Karpas-422 (cell line): Measurements from ENCODE around the gene MX2. TPM values are rescaled to one million over a fixed set of nuclear protein-coding genes. Genes with fewer than 3 reads are reported as not detected.

ENCODE experiments used
- DNase-seq: peaks from one replicate; pipeline ENCODE4 v3.0.0-alpha.2; 2015
- H2AFZ ChIP-seq: fragments of 200-600 bp; sonication (generic); 2 replicates; pipeline ENCODE4 v1.6.1; 2014; ENCODE audit warnings: antibody characterized with exemption, low read length, mixed read lengths
- H3K27ac ChIP-seq: fragments of 200-600 bp; sonication (generic); 2 replicates; pipeline ENCODE4 v1.5.1; 2014; ENCODE audit warnings: mild to moderate bottlenecking, low read length, moderate library complexity
- H3K27me3 ChIP-seq: fragments of 200-600 bp; sonication (generic); 2 replicates; pipeline ENCODE4 v1.6.1; 2014; ENCODE audit warnings: low read length, mixed read lengths
- H3K36me3 ChIP-seq: fragments of 200-600 bp; sonication (generic); 2 replicates; pipeline ENCODE4 v1.6.1; 2014; ENCODE audit warnings: low read length, mixed read lengths; ENCODE audit not compliant: insufficient read depth
- H3K4me1 ChIP-seq: fragments of 200-600 bp; sonication (generic); 2 replicates; pipeline ENCODE4 v1.6.1; 2014; ENCODE audit warnings: mild to moderate bottlenecking, low read length, mixed read lengths
- H3K4me2 ChIP-seq: fragments of 200-600 bp; sonication (generic); 2 replicates; pipeline ENCODE4 v1.6.1; 2014; ENCODE audit warnings: low read length, low read depth, mild to moderate bottlenecking; ENCODE audit not compliant: poor library complexity, severe bottlenecking
- H3K4me3 ChIP-seq: fragments of 200-600 bp; sonication (generic); 2 replicates; pipeline ENCODE4 v1.5.1; 2014; ENCODE audit warnings: mild to moderate bottlenecking, antibody characterized with exemption, low read length, mixed read lengths
- H3K79me2 ChIP-seq: fragments of 200-600 bp; sonication (generic); 2 replicates; pipeline ENCODE4 v1.6.1; 2014; ENCODE audit warnings: mild to moderate bottlenecking, low read length, mixed read lengths
- H3K9ac ChIP-seq: fragments of 200-600 bp; sonication (generic); 2 replicates; pipeline ENCODE4 v1.6.0; 2014; ENCODE audit warnings: low read length
- H3K9me2 ChIP-seq: fragments of 200-600 bp; sonication (generic), shearing (Covaris generic); replicated peaks from 2 replicates; pipeline ENCODE4 v1.6.0; 2014; ENCODE audit warnings: mild to moderate bottlenecking, low read length, moderate library complexity; ENCODE audit not compliant: insufficient read depth
- H3K9me3 ChIP-seq: fragments of 300-700, 200-600 bp; sonication (generic); 2 replicates; pipeline ENCODE4 v1.6.1; 2014; ENCODE audit warnings: low read length, mixed read lengths
- H4K20me1 ChIP-seq: fragments of 200-600 bp; sonication (generic); 2 replicates; pipeline ENCODE4 v1.6.1; 2014; ENCODE audit warnings: mild to moderate bottlenecking, antibody characterized with exemption, low read length, low read depth; ENCODE audit not compliant: insufficient read depth
- total RNA-seq: library from RNA; depleted of rRNA; stranded (reverse); fragments of >200 nt; shearing (Covaris generic); gene quantifications from 2 replicates; pipeline ENCODE4 v1.2.3, GENCODE V29; 2014; ENCODE audit warnings: low replicate concordance

MX2 gene
- total RNA-seq, 1 experiment from 2014 or later: 27.8 TPM

DNA sequence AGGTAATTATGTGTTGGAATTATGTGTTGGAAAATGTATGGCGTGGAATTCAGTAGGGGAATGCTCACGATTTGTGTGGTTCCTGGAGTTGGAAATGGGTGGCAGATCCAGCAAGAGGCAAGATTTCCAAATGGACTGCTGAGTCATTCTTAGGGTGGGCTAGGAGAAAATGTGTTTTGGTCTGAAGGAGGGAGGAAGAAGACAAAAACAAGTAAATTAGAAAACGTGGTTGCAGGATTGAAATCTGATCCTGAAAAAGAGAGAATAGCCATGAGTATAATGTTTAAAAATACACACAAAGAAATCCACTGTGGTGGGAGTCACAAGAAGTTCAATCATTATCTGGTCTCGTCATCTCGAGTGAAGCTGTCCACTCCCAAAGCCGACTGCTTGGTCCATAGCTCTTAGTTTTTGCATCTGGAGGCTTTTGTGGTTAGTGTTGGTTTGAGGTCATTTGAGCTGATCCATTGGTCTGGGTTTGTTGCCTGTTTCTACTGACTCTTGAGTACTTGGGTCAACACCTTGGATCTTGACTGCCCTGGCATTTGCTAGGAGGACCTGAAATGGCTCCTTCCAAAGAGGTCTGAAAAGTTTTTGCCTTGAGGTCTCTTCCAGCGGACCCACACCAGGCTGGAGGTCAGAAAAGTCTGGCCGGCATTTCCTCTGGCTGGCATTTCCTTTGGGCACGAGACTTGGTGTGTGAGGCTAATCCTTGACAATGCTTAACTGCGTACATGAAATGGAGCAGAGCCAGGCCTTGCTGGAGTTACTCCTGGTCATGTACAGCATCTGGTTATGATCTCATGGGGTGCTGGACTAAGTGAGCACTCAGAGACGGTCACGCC, 9.2 kb downstream of the MX2 start:
- Histone ChIP-seq H3K9me2 (no peaks in the 10 kb centered on the region), H2AFZ (no peak overlapping the region), H4K20me1 (no peaks in the 10 kb centered on the region), H3K4me2 (peak overlapping the region; percentile 67), H3K36me3 (no peaks in the 10 kb centered on the region), H3K9me3 (no peaks in the 10 kb centered on the region), H3K79me2 (peaks cover 33% of the 10 kb centered on the region), H3K27me3 (no peaks in the 10 kb centered on the region), H3K4me1 (peaks cover 50% of the 10 kb centered on the region), H3K9ac (peak overlapping the region; percentile 65; the same call in 1 of the 2 replicates), H3K4me3 (peak overlapping the region; percentile 57), H3K27ac (peak overlapping the region; percentile 92; the same call in 1 of the 2 replicates)
- DNase-seq: no peak

DNA sequence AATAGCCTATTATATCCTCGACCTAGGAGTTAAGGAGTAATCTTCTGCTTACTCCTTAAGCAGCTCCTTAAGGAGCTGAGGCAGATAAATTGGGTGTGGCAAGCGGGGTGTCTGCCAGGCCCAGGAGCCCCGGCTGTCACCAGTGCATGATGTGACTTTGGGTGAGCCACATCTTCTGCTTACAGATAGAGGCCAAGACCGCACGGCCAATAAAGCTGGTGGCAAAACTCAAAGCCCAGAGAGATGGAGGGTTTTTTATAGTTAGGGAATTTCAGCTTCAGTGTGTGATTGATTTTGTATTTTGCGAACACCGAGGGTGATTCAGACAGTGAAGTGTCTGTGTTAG, 9.8 kb downstream of the MX2 start:
- Histone ChIP-seq H3K4me3 (peak overlapping the region; percentile 57; the same call in 1 of the 2 replicates), H3K9ac (no peak overlapping the region), H3K4me1 (peaks cover 47% of the 10 kb centered on the region), H3K79me2 (peaks cover 33% of the 10 kb centered on the region), H4K20me1 (no peaks in the 10 kb centered on the region), H3K27ac (no peak overlapping the region), H3K9me2 (no peaks in the 10 kb centered on the region), H2AFZ (no peak overlapping the region), H3K36me3 (no peaks in the 10 kb centered on the region), H3K27me3 (no peaks in the 10 kb centered on the region), H3K4me2 (peak overlapping the region; percentile 67), H3K9me3 (no peaks in the 10 kb centered on the region)
- no peak for DNase-seq

DNA sequence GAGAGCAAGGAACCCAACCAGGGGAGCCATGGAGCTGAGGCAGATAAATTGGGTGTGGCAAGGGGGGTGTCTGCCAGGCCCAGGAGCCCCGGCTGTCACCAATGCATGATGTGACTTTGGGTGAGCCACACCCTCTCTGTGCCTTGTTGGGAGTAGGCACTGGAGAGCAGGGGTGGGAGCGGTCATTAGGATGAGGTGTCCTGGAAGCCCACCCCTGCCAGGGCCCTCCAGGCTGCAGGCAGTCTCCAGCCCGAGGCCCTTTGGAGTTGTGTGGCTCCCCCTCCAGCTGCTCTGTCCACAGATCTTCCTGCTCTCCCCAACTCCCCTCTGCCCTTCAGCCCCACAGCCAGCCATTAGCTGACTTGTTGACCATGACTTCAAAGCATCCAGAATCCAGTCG, 11.4 kb downstream of the MX2 start:
- Histone ChIP-seq H4K20me1 (no peaks in the 10 kb centered on the region), H3K9me3 (no peaks in the 10 kb centered on the region), H3K4me1 (peaks cover 31% of the 10 kb centered on the region), H3K4me3 (no peak overlapping the region), H3K27ac (no peak overlapping the region), H3K36me3 (no peaks in the 10 kb centered on the region), H3K9ac (no peak overlapping the region), H3K27me3 (no peaks in the 10 kb centered on the region), H2AFZ (no peak overlapping the region), H3K4me2 (no peak overlapping the region), H3K9me2 (no peaks in the 10 kb centered on the region), H3K79me2 (peaks cover 33% of the 10 kb centered on the region)
- no peak for DNase-seq

- Histone ChIP-seq H3K9me3 (no peaks in the 10 kb centered on the region), H3K4me2 (no peak overlapping the region), H3K4me1 (peaks cover 26% of the 10 kb centered on the region), H3K4me3 (no peak overlapping the region), H3K27ac (no peak overlapping the region), H2AFZ (no peak overlapping the region), H3K9ac (no peak overlapping the region), H3K9me2 (no peaks in the 10 kb centered on the region), H4K20me1 (no peaks in the 10 kb centered on the region), H3K27me3 (no peaks in the 10 kb centered on the region), H3K79me2 (peaks cover 33% of the 10 kb centered on the region), H3K36me3 (no peaks in the 10 kb centered on the region)
- no peak for DNase-seq
Measured at GRCh38 chr21:41373763-41374162, 11.9 kb downstream of the MX2 start.

- Histone ChIP-seq H3K4me1 (peaks cover 22% of the 10 kb centered on the region), H3K27me3 (no peaks in the 10 kb centered on the region), H2AFZ (no peak overlapping the region), H3K4me2 (no peak overlapping the region), H3K9ac (no peak overlapping the region), H3K27ac (no peak overlapping the region), H3K9me3 (no peaks in the 10 kb centered on the region), H3K79me2 (peaks cover 33% of the 10 kb centered on the region), H3K4me3 (no peak overlapping the region), H4K20me1 (no peaks in the 10 kb centered on the region), H3K36me3 (no peaks in the 10 kb centered on the region), H3K9me2 (no peaks in the 10 kb centered on the region)
- DNase-seq: no peak
Measured at GRCh38 chr21:41374177-41374712, 12.4 kb downstream of the MX2 start.

DNA sequence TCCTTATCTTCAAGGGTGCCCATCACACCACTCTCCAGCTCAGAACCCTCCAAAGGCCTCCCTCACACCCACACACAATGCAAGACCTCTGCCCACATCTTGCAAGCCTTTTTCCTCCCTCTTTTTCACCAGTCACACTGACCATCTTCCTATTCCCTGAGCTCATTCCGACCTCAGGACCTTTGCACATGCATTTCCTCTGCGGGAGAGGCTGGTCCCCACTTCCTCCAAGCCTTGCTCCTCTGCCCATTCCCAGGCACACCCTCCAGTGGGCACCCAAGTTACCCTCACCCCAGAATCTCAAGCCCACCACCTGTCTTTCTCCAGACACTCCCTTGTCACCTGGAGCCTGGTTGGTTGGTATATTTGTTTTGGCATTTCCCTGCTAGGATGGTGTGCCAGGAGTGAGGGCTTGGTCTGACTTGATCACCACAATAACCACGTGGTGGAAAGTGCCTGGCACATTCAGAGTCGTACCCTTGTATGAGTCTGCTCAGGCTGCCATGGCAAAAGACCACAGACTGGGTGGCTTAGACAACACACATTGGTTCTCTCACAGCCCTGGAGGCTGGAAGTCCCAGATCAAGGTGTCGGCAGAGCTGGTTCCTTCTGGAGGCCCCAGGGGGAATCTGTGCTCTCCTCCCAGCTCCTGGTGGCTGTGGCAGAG, 13.2 kb downstream of the MX2 start:
- no peak for DNase-seq

GRCh38 chr21:41375875-41376274, 14.0 kb downstream of the MX2 start:
- Histone ChIP-seq H4K20me1 (no peaks in the 10 kb centered on the region), H3K9ac (no peak overlapping the region), H3K4me1 (peaks cover 7% of the 10 kb centered on the region), H3K27me3 (no peaks in the 10 kb centered on the region), H3K4me2 (no peak overlapping the region), H3K36me3 (no peaks in the 10 kb centered on the region; the same call in 1 of the 2 replicates), H2AFZ (no peak overlapping the region), H3K4me3 (no peak overlapping the region), H3K9me3 (no peaks in the 10 kb centered on the region), H3K79me2 (peaks cover 23% of the 10 kb centered on the region), H3K27ac (no peak overlapping the region), H3K9me2 (no peaks in the 10 kb centered on the region)
- DNase-seq: no peak

More for the DNA sequence above, 13.2 kb downstream of the MX2 start:
- Histone ChIP-seq H4K20me1 (no peaks in the 10 kb centered on the region), H3K9me2 (no peaks in the 10 kb centered on the region), H3K9me3 (no peaks in the 10 kb centered on the region), H3K4me2 (no peak overlapping the region), H3K4me1 (peaks cover 16% of the 10 kb centered on the region), H3K27me3 (no peaks in the 10 kb centered on the region), H3K79me2 (peaks cover 32% of the 10 kb centered on the region), H3K9ac (no peak overlapping the region), H3K4me3 (no peak overlapping the region), H2AFZ (no peak overlapping the region), H3K27ac (no peak overlapping the region), H3K36me3 (no peaks in the 10 kb centered on the region)

DNA sequence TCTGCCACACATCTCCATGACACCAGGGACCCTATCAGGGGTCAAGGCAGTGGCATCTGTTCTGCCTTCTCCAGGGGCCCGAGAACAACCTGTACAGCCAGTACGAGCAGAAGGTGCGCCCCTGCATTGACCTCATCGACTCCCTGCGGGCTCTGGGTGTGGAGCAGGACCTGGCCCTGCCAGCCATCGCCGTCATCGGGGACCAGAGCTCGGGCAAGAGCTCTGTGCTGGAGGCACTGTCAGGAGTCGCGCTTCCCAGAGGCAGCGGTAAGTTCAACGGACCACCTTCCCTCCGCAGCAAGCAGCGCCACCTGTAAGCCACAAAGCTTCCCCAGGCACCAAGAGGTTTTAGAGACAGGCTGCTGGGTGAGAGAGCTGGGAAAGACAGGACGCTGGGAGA, 15.9 kb downstream of the MX2 start:
- Histone ChIP-seq H4K20me1 (no peaks in the 10 kb centered on the region), H3K36me3 (no peaks in the 10 kb centered on the region; the same call in 1 of the 2 replicates)
- no peak for DNase-seq

More for the DNA sequence above, 15.9 kb downstream of the MX2 start:
- Histone ChIP-seq H3K9me3 (no peaks in the 10 kb centered on the region), H3K4me2 (no peak overlapping the region), H3K9ac (no peak overlapping the region), H2AFZ (no peak overlapping the region), H3K27me3 (no peaks in the 10 kb centered on the region), H3K4me3 (no peak overlapping the region), H3K27ac (no peak overlapping the region), H3K9me2 (no peaks in the 10 kb centered on the region), H3K79me2 (peaks cover 5% of the 10 kb centered on the region), H3K4me1 (no peaks in the 10 kb centered on the region)
